ENCODE results near the gene ADAMTS10. TPM values are rescaled to one million over a fixed set of nuclear protein-coding genes. Genes with fewer than 3 reads are reported as not detected.
A peak's percentile ranks its signal among the peaks of the same experiment; 100 is the strongest.

The ADAMTS10 gene
- total and polyA plus RNA-seq, 2 of the 13 experiments (the other 11 are each of a cell fraction or from before 2014, with no cell fraction given): 0.49 to 1.7 TPM

DNA sequence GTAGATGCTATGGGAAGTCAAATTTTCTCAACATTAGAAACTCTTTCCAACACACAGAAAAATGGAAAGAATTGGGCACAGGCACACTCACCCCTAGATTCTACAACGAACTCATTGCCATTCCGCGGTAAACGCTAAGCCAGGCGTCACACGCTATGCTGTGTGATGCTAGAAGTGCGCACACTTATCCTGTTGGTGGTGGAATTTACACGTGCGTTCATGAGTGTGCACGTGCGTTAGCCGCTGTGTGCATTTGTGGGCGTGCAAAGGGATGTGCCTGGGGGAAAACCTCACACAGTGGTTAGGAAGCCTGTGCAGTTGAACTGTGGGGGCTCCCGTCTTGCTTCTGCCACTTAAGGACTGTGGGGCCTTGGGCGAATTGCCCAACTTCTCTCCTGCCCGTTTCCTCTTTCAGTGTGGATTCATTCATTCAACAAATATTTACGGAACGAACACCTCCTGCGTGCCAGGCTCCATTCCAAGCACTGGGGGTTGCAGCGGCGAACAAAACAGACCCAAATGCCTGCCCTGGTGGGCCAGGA is 27.6 kb upstream of the ADAMTS10 start (continued):
- TF ChIP-seq, protein P1, sequence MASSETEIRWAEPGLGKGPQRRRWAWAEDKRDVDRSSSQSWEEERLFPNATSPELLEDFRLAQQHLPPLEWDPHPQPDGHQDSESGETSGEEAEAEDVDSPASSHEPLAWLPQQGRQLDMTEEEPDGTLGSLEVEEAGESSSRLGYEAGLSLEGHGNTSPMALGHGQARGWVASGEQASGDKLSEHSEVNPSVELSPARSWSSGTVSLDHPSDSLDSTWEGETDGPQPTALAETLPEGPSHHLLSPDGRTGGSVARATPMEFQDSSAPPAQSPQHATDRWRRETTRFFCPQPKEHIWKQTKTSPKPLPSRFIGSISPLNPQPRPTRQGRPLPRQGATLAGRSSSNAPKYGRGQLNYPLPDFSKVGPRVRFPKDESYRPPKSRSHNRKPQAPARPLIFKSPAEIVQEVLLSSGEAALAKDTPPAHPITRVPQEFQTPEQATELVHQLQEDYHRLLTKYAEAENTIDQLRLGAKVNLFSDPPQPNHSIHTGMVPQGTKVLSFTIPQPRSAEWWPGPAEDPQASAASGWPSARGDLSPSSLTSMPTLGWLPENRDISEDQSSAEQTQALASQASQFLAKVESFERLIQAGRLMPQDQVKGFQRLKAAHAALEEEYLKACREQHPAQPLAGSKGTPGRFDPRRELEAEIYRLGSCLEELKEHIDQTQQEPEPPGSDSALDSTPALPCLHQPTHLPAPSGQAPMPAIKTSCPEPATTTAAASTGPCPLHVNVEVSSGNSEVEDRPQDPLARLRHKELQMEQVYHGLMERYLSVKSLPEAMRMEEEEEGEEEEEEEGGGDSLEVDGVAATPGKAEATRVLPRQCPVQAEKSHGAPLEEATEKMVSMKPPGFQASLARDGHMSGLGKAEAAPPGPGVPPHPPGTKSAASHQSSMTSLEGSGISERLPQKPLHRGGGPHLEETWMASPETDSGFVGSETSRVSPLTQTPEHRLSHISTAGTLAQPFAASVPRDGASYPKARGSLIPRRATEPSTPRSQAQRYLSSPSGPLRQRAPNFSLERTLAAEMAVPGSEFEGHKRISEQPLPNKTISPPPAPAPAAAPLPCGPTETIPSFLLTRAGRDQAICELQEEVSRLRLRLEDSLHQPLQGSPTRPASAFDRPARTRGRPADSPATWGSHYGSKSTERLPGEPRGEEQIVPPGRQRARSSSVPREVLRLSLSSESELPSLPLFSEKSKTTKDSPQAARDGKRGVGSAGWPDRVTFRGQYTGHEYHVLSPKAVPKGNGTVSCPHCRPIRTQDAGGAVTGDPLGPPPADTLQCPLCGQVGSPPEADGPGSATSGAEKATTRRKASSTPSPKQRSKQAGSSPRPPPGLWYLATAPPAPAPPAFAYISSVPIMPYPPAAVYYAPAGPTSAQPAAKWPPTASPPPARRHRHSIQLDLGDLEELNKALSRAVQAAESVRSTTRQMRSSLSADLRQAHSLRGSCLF (CRISPR knock-in tag; IDR thresholded peaks at IDR 0.05; ENCODE audit: borderline replicate concordance): no peak
- no peak for TF ChIP-seq ZNF232 (CRISPR knock-in tag; IDR thresholded peaks at IDR 0.05; ENCODE audit: borderline replicate concordance)
- no peak for TF ChIP-seq KAT2B (IDR thresholded peaks at IDR 0.05; ENCODE audit: borderline replicate concordance, low read depth, low read length)
- no peak for TF ChIP-seq SOX6 (IDR thresholded peaks at IDR 0.05)
- TF ChIP-seq SOX6 (CRISPR knock-in tag; IDR thresholded peaks at IDR 0.05): peak; percentile 66
- no peak for TF ChIP-seq NAIF1 (CRISPR knock-in tag; IDR thresholded peaks at IDR 0.05; ENCODE audit: borderline replicate concordance)
- no peak for TF ChIP-seq ZNF749 (CRISPR knock-in tag; IDR thresholded peaks at IDR 0.05; ENCODE audit: borderline replicate concordance)
- no peak for TF ChIP-seq ZNF724P (CRISPR knock-in tag; IDR thresholded peaks at IDR 0.05; ENCODE audit: borderline replicate concordance)
- TF ChIP-seq ZBTB7B (CRISPR knock-in tag; IDR thresholded peaks at IDR 0.05): no peak; the same call in 1 of the 2 replicates
- no peak for TF ChIP-seq CCAR2 (optimal IDR thresholded peaks at IDR 0.05; ENCODE audit: low read depth, low read length)
- TF ChIP-seq NR3C1 (CRISPR knock-in tag; IDR thresholded peaks at IDR 0.05): no peak
- TF ChIP-seq ZMYM3 (CRISPR knock-in tag; IDR thresholded peaks at IDR 0.05): no peak
- TF ChIP-seq BCLAF1 (IDR thresholded peaks at IDR 0.05): no peak
- no peak for TF ChIP-seq NCOA1 (CRISPR knock-in tag; IDR thresholded peaks at IDR 0.05)
- TF ChIP-seq PTBP1 (IDR thresholded peaks at IDR 0.05; ENCODE audit: low read depth, low read length, poor library complexity, severe bottlenecking): no peak
- TF ChIP-seq ZFP1 (CRISPR knock-in tag; IDR thresholded peaks at IDR 0.05): no peak
- 0 out of 2 replicates have a peak, but pooled peaks have one; percentile 7 for TF ChIP-seq TCF7 (IDR thresholded peaks at IDR 0.05; ENCODE audit: low read depth)
- no peak for TF ChIP-seq ZNF225 (CRISPR knock-in tag; IDR thresholded peaks at IDR 0.05)
- no peak for TF ChIP-seq PAX8 (CRISPR knock-in tag; IDR thresholded peaks at IDR 0.05; ENCODE audit: borderline replicate concordance)
- no peak for TF ChIP-seq POLR2A (IDR thresholded peaks at IDR 0.05; ENCODE audit: insufficient read depth in 1 of 2, low read depth in 2 of 2, low read length in 2 of 2)
- TF ChIP-seq, protein P2, sequence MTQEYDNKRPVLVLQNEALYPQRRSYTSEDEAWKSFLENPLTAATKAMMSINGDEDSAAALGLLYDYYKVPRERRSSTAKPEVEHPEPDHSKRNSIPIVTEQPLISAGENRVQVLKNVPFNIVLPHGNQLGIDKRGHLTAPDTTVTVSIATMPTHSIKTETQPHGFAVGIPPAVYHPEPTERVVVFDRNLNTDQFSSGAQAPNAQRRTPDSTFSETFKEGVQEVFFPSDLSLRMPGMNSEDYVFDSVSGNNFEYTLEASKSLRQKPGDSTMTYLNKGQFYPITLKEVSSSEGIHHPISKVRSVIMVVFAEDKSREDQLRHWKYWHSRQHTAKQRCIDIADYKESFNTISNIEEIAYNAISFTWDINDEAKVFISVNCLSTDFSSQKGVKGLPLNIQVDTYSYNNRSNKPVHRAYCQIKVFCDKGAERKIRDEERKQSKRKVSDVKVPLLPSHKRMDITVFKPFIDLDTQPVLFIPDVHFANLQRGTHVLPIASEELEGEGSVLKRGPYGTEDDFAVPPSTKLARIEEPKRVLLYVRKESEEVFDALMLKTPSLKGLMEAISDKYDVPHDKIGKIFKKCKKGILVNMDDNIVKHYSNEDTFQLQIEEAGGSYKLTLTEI (CRISPR knock-in tag; conservative IDR thresholded peaks at IDR 0.05): no peak
- TF ChIP-seq MAFF (IDR thresholded peaks at IDR 0.05; ENCODE audit: low read depth, low read length): no peak

All from HepG2 (cell line).